ENCODE data around the gene SLC16A6. TPM values are rescaled to one million over a fixed set of nuclear protein-coding genes. Genes with fewer than 3 reads are reported as not detected.

SLC16A6 gene
- total RNA-seq, 2 donors from 2014 or later, result 0.41 to 1.2 TPM

DNA sequence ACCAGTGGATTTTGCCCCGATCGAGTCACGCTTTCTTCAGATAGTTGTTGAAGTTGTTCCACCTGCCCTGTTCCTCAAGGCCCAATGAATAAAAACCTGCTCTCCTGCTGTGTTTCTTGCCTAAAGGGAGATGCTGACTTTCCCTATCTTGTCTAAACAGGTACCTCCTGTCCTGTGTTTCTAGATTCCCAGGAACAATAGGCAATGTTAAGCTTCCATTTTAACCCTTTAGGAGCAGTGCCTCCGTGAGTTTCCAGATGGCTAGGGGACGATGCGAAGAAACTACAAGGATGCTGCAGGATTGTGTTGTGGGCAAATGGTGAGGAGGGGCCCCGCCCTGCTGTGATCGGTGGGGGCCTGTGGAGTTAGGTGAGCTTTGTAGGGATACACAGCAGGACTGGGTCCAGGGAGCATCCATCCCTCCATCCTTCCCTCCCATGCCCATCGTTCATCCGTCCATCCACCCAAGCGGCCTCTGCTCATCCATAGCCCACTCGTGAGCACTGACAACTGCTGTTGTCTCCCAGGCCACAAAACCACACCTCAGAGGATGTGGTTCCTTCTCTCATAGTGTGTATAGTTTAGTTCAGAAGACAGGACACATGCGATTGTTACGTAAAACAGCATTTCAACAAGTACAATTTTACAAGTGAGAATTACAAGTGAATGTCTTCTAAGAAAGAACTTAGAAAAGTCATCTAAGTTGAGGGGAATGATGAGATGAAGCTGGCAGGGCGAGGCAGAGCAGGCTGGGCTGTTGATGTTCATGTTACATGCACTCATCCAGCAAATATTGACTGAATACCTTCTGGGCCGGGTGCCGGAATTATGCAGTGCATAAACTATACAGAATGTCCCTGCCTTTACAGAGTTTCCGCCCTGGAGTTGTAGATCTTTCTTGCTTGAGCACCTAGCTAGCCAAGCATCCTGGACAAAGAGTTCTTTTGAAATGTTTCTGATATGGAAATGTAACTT is 5.6 kb upstream of the SLC16A6 start:
- TF ChIP-seq, protein P1, sequence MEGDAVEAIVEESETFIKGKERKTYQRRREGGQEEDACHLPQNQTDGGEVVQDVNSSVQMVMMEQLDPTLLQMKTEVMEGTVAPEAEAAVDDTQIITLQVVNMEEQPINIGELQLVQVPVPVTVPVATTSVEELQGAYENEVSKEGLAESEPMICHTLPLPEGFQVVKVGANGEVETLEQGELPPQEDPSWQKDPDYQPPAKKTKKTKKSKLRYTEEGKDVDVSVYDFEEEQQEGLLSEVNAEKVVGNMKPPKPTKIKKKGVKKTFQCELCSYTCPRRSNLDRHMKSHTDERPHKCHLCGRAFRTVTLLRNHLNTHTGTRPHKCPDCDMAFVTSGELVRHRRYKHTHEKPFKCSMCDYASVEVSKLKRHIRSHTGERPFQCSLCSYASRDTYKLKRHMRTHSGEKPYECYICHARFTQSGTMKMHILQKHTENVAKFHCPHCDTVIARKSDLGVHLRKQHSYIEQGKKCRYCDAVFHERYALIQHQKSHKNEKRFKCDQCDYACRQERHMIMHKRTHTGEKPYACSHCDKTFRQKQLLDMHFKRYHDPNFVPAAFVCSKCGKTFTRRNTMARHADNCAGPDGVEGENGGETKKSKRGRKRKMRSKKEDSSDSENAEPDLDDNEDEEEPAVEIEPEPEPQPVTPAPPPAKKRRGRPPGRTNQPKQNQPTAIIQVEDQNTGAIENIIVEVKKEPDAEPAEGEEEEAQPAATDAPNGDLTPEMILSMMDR (IDR thresholded peaks at IDR 0.05), result no peak

DNA sequence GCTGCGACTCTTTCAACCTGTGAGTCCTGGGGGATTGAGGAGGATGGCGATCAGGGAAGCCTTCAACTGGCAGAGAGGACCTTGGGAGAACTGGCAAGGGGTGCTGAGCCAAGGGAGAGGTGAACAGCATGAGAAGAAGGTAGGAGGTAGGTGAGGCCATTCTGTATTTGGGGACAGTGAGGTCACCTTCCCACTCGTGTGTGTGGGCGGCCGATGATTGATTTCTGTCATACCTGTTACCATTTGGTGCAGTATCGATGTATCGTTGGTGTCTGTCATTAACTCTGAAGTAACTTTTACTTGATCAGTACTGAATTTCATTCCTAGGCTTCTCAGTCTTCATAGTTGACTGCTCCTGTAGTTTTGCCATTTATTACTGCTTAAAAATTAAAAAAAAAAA is 4.2 kb upstream of the SLC16A6 start:
- Histone ChIP-seq H3K27ac (no peak overlapping the region), H3K4me1 (ENCODE audit: control insufficient read depth in 1 of 2, low read depth in 2 of 2) (peaks cover 0 to 27% of the 10 kb centered on the region in 2 donors), H3K9me3 (no peaks in the 10 kb centered on the region), H3K4me3 (no peak overlapping the region), H3K36me3 (no peaks in the 10 kb centered on the region), H3K27me3 (replicated peaks; ENCODE audit: insufficient read depth) (no peaks in the 10 kb centered on the region)
- ATAC-seq (ENCODE audit: insufficient number of reproducible peaks, low FRiP score, low read depth) (no peak), DNase-seq (ENCODE audit: low spot score) (no peak)
- TF ChIP-seq, protein P1 (IDR thresholded peaks at IDR 0.05), result no peak

More for the DNA sequence above, 5.6 kb upstream of the SLC16A6 start:
- DNase-seq (ENCODE audit: low spot score) (no peak), ATAC-seq (ENCODE audit: insufficient number of reproducible peaks, low FRiP score, low read depth) (no peak)
- no peaks in the 10 kb centered on the region for H3K9me3 ChIP-seq
- no peaks in the 10 kb centered on the region for H3K36me3 ChIP-seq
- no peak overlapping the region for H3K27ac ChIP-seq
- H3K4me1 ChIP-seq (ENCODE audit: control insufficient read depth in 1 of 2, low read depth in 2 of 2), result peaks cover 0 to 14% of the 10 kb centered on the region in 2 donors
- no peaks in the 10 kb centered on the region for H3K27me3 ChIP-seq (replicated peaks; ENCODE audit: insufficient read depth)
- no peak overlapping the region for H3K4me3 ChIP-seq

DNA sequence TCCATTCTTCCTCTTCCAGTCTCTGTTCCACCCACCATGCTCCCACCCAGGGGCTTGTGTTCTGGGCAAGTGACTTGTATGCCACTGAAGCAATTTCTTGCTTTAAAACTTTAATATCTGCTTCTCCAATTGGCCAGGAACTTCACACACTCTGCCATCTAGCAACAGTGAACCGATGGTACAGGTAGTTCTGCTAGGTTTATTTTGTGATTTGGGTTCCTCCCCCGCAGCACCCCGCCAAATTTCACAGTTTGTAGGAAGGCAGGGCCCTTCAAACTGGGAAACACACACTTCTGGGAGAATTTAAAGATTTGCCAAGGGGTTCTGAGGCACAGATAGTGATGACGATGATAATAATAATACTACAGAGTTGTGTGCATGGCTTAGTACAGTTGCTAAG is 3.7 kb upstream of the SLC16A6 start:
- Histone ChIP-seq H3K27me3 (replicated peaks; ENCODE audit: insufficient read depth) (no peaks in the 10 kb centered on the region), H3K27ac (no peak overlapping the region), H3K36me3 (no peaks in the 10 kb centered on the region), H3K4me3 (no peak overlapping the region), H3K4me1 (ENCODE audit: control insufficient read depth in 1 of 2, low read depth in 2 of 2) (peaks cover 0 to 28% of the 10 kb centered on the region in 2 donors), H3K9me3 (no peaks in the 10 kb centered on the region)
- no peak for ATAC-seq (ENCODE audit: insufficient number of reproducible peaks, low FRiP score, low read depth)
- DNase-seq (ENCODE audit: low spot score), result no peak
- TF ChIP-seq, protein P1 (IDR thresholded peaks at IDR 0.05), result no peak

DNA sequence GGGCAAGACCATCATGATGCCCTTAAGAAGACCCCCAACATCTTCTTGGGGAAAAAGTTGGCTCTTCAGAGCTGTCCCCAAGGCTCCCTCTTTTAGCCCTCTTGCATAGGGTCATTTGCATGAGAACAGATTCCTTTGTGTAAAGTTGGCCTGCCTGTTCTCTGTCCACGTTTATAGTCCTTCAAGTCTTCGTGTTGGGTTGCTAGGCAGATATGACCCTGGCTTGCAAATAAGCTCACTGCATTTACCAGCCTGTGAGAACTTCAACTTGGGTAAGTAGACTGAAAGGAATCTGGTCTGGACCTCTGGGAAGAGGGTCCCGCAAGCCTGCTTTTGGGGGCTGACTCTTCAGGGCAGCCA is 3.2 kb upstream of the SLC16A6 start:
- H3K27me3 ChIP-seq (replicated peaks; ENCODE audit: insufficient read depth), result no peaks in the 10 kb centered on the region
- H3K4me3 ChIP-seq, result no peak overlapping the region
- ATAC-seq (ENCODE audit: insufficient number of reproducible peaks, low FRiP score, low read depth), result no peak

More for the DNA sequence above, 3.2 kb upstream of the SLC16A6 start:
- Histone ChIP-seq H3K4me1 (ENCODE audit: control insufficient read depth in 1 of 2, low read depth in 2 of 2) (peaks cover 0 to 28% of the 10 kb centered on the region in 2 donors), H3K36me3 (no peaks in the 10 kb centered on the region), H3K27ac (no peak overlapping the region), H3K9me3 (no peaks in the 10 kb centered on the region)
- no peak for DNase-seq (ENCODE audit: low spot score)
- TF ChIP-seq, protein P1 (IDR thresholded peaks at IDR 0.05), result no peak

Measured in thoracic aorta (tissue), 2 donors.